CD4-positive, alpha-beta T cell treated with Interleukin-21 for 1 hour (primary cell): ENCODE measurements around the gene TLCD3A.
A peak's percentile ranks its signal among the peaks of the same experiment; 100 is the strongest.
"Not testable (repeated sequence)": the region's sequence is repeated elsewhere in the genome, so short reads cannot be mapped to it uniquely, and the experiment has no call there.

Source experiments
- DNase-seq: peaks from one replicate; pipeline ENCODE4 v3.0.0-alpha.2; 2020

Gene TLCD3A

GRCh38 chr17:708132-708531 is 24.3 kb upstream of the TLCD3A start:
- DNase-seq: no peak

- no peak for DNase-seq
Measured at GRCh38 chr17:718075-718474, 14.3 kb upstream of the TLCD3A start.

GRCh38 chr17:720706-721539 is 11.5 kb upstream of the TLCD3A start:
- no peak for DNase-seq

- no peak for DNase-seq
Measured at GRCh38 chr17:721540-721937, 10.9 kb upstream of the TLCD3A start.

GRCh38 chr17:725084-725483 is 7.3 kb upstream of the TLCD3A start:
- no peak for DNase-seq

- no peak for DNase-seq
Measured at GRCh38 chr17:725746-726145, 6.7 kb upstream of the TLCD3A start.

GRCh38 chr17:726271-726919 is 6.0 kb upstream of the TLCD3A start:
- no peak for DNase-seq

- no peak for DNase-seq
Measured at GRCh38 chr17:728911-729310, 3.5 kb upstream of the TLCD3A start.

- no peak for DNase-seq
Measured at GRCh38 chr17:731644-732066, 741 bp upstream of the TLCD3A start.

GRCh38 chr17:732902-733720 is 715 bp downstream of the TLCD3A start:
- no peak for DNase-seq

GRCh38 chr17:733743-734142 is 1.3 kb downstream of the TLCD3A start:
- DNase-seq: no peak

GRCh38 chr17:737561-738113 is 5.2 kb downstream of the TLCD3A start:
- no peak for DNase-seq

GRCh38 chr17:740240-741017 is 8.0 kb downstream of the TLCD3A start:
- peak; percentile 22 for DNase-seq

GRCh38 chr17:742147-742793 is 9.9 kb downstream of the TLCD3A start:
- no peak for DNase-seq

- DNase-seq: no peak
Measured at GRCh38 chr17:743139-743538, 10.7 kb downstream of the TLCD3A start.

- no peak for DNase-seq
Measured at GRCh38 chr17:744937-745336, 12.5 kb downstream of the TLCD3A start.

GRCh38 chr17:745406-745805 is 13.0 kb downstream of the TLCD3A start:
- DNase-seq: no peak

- DNase-seq: no peak
Measured at GRCh38 chr17:746181-746580, 13.8 kb downstream of the TLCD3A start.

GRCh38 chr17:746783-747629 is 14.6 kb downstream of the TLCD3A start:
- DNase-seq: no peak

GRCh38 chr17:748604-749003 is 16.2 kb downstream of the TLCD3A start:
- not testable (repeated sequence) for DNase-seq

GRCh38 chr17:749359-749758 is 17.0 kb downstream of the TLCD3A start:
- DNase-seq: not testable (repeated sequence)
